ENCODE results near the gene SLC29A4.
A peak's percentile ranks its signal among the peaks of the same experiment; 100 is the strongest.
"Not testable (repeated sequence)": the region's sequence is repeated elsewhere in the genome, so short reads cannot be mapped to it uniquely, and the experiment has no call there.

SLC29A4 gene

GRCh38 chr7:5282543-5283316, at the start of gene SLC29A4:
Gene SLC29A4, plus strand, starts transcription at chr7:5282943. Its CDS starts 4,874 bp downstream, at chr7:5287817.
- no peak for DNase-seq

- no peak for DNase-seq
These were observed 47.6 kb upstream of the SLC29A4 start for GRCh38 chr7:5234852-5235831.

DNA sequence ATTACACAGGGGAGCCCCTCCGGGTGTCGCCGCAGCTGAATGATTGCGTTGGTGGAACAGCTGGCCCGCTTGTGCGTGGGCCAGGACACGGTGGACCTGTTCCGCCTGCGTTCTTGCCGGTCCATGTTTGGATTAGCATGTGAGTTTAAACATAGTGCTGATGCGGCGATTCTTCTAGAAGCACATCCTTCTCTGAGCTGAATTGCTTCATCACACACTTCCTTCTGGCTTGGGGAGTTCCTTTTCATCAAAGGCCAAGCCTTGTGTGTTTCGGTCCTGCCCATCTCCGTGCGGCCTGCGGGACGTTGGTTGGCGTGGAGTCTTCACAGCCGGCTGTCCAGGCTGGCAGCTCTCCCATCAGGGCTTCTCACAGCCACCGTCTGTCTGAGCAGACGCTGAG, 45.5 kb upstream of the SLC29A4 start:
- no peak for DNase-seq

DNA sequence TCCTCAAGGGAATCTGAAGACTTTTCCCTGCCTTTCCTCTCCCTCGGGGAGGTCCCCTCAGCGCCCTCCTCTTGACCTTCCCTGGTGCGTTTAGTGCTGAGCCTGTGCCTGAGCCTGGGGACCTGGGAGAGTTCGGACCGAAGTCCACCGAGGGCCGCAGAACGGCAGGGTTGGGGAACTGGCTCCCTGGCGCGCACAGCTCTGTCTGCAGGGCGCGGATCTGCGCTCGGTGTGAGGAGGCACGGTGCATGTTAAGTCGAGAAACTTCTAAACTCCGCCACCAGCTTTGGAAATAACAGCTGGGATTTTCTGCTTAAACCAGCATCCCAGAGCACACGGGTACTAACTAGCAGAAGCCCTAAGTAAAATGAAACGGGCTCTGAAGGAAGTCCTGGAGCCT, 44.2 kb upstream of the SLC29A4 start:
- DNase-seq, result no peak

GRCh38 chr7:5243261-5243660, 39.5 kb upstream of the SLC29A4 start:
- DNase-seq, result no peak

DNA sequence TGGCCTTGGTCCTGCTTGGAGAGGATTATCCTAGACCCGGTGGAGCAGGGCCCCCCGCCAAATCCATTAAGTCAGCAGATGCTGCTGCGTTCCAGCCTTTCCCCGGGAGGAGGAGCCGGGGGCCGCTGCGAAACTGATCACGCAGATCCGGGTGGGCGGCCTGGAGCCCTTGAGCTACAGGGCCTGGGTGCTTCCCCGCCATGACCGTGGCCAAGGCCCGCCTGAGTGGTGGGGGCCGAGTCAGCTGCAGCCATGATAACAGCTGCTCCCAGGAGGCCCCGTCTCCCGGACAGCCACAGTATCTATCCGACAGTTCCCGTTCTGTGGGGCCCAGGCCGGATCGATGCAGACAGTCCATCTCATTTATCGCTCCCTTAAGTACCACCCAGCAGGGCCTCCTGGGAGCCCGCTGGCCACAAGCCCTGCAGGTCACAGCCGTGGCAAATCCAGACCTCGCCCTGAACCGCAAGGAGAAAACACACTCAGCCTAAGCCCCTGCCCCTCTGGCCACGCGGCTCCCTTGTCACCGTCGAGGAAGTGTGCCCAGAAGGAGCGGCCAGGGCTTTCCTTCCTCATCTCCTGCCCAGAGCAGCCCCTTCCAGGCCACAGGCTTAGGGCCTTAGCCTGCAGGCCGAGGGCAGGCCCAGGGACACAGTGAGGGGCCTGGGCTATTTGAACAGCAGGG, 34.4 kb upstream of the SLC29A4 start:
- no peak for DNase-seq

DNA sequence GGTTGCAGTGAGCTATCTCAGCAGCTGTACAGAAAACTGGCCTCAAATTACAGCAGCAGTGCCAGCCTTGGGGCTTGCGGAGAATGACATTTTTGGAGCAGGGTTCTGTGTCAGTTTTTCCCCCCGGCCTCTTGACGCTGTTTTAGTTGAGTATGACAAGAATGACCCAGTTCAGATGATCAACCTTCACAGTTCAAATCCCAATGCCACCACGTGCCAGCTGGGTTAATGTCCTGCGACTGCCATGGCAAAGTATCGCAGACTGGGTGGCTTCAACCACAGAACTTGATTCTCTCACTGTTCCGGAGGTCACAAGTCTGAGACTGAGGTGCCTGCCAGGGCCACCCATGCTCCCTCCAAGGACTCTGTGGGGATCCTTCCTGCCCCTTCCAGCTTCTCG, 32.0 kb upstream of the SLC29A4 start:
- DNase-seq, result not testable (repeated sequence)

DNA sequence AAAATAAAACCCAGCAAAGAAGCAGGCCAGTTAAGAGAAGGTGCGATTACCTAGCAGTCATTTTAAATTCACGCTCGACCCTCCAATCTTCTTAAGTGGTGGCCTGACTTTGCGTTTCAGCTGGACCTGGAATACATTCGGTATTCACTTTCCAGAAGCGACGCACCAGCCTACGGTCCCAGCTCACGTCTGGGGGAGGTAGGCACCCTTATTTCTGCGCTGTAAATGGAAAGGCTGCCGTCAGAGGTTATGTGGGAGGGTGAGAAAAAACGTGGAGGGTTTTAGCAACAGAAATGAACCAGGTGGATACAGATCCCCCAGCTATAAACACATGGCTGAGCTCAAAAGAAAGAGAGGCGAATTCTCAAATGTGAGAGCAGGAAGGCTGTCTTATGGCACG, 29.2 kb upstream of the SLC29A4 start:
- DNase-seq, result not testable (repeated sequence)

- not testable (repeated sequence) for DNase-seq
These were observed 28.4 kb upstream of the SLC29A4 start for GRCh38 chr7:5254371-5254770.

DNA sequence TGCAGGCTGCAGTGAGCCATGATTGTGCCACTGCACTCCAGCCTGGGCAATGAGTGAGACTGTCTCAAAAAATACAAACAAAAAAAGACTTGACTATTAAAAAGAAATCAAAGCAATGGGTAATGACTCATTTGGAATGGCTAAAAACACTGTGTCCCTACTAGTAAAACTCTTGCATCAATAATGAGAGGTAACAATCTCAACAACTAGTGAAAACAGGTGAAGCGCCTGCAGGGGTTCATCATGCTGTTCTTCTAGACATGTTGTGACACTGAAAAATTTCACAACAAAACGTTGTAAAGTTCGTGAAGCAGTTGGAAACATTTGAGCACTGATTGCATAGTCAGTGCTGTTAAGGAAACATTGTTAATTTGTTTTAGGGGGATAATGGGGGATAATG, 26.9 kb upstream of the SLC29A4 start:
- no peak for DNase-seq

DNA sequence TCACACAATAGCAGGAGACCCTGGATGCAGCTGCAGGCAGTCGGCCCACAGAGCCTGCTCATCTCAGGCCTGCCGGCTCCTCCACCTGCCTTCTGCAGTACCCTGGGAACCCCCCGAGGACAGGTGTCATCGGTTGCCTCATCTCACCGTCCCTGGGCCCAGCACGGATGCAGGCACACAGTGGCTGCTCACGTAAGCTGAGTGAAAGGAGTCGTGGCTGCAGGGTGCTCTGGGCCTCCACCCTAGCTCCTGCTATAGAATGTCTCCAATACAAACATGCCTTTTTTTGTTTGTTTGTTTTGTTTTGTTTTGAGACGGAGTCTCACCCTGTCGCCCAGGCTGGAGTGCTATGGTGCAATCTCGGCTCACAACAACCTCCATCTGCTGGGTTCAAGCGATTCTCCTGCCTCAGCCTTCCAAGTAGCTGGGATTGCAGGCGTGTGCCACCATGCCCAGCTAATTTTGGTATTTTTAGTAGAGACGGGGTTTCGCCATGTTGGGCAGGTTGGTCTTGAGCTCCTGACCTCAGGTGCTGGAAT, 22.1 kb upstream of the SLC29A4 start:
- DNase-seq, result not testable (repeated sequence)

DNA sequence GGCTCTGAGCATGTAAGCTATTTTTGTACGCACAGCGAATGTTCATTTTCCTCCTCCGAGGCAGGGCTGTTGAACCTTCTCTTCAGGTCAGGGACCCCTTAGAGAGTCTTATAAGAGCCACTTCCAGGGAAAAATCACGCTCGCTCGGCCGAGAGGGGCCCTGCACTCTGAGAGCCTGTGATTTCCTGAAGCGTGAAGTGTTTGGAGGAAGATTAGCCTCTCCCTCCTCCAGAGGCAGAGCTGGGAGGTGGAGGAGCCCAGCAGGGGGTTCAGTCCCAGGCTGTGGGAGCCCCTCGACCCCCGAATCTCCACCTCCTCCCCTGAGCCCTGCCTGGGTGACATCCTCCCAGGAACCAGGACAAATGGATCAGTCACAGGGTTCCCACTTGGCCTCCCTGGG, 19.7 kb upstream of the SLC29A4 start:
- DNase-seq, result peak; percentile 9

GRCh38 chr7:5265320-5266190, 17.2 kb upstream of the SLC29A4 start:
- DNase-seq, result peak; percentile 37

DNA sequence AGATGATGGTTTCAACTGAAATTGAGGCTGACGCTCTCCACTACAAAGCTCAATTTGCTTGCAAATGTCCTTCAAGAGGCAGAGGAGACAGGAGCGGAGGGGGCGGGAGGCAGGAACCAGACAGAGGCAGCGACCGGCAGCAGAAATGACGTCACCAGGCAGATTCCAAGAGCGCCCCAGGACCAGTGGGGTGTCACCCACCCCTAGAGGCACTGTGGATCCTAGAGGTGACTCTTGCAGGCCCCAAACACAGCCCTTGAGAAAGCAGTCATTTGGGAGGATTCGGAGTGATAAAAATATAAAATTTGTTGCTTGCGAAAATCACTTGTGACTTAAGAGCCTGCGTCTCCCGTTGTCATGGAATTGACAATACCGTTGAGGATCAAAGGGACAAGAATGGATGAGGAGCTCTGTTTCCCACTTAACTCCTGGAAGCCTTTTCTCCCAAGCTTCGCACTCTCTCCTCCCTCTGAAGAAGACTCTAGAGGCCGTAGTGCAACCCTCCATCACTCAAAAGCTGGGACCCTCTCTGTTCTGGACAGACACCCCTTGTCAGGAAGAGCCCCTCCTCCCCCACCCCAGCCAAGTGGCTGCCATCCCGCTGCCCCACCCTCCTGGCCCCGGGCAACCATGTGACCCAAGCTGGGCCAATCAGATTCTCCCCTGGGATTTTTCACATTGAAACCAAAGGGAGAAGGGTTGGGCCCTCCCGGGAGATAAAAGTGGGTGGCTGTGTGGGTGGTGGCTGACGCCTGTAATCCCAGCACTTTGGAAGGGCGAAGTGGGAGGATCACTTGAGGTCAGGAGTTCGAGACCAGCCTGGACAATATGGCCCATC, 16.3 kb upstream of the SLC29A4 start:
- DNase-seq, result peak; percentile 56

- not testable (repeated sequence) for DNase-seq
These were observed 14.9 kb upstream of the SLC29A4 start for GRCh38 chr7:5267829-5268228.

- DNase-seq, result not testable (repeated sequence)
These were observed 12.6 kb upstream of the SLC29A4 start for GRCh38 chr7:5269992-5270657.

GRCh38 chr7:5270788-5271187, 12.0 kb upstream of the SLC29A4 start:
- DNase-seq, result no peak

DNA sequence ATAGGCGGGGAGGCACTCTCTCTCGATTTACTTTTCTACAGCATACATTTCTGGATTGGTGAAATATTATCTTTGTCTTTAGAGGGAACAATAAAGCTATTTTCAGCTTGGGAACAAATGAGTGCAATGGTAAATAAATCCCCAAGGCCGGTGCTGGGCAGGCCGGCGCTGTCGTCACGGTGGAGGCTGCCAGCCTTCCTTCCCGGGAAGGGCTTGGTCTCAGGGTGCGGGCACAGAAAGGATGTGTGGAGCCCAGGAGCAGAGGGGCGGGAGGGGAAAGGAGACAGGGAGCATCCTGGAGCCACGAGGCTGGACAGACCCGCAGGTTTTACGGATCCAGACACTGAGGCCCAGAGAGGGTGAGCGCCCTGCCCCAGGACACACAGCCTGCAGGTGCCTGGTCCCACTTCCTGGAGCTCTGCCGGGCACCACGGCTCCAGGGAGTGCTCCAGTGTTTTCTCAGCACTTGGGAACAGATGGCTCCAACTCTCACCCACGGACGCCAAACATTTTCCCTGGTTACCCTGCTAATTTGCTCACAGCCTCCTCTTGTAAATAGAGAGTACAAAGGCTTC, 8.8 kb upstream of the SLC29A4 start:
- DNase-seq, result not testable (repeated sequence)

GRCh38 chr7:5274441-5274840, 8.3 kb upstream of the SLC29A4 start:
- no peak for DNase-seq

DNA sequence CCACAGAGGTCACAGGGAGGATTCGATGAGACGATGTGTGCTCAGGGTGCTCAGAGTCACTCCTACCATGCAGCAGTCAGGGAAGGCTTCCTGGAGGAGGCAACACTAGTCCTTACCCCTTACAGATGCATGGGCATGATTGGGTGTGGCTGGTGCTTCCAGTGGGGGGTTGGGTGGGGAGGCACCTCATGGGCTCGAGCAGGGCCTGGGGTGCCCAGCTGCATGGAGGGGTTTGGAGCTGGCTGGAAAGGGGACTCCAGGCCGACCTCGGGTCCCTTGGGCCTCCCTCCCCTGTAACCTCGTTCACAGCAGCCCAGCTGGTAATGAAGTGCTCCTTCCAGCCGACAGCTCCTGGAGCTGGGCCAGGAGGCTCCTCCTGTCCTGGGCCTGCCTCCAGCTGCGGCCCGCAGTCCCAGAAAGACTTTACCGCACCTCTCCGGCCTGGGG, 7.7 kb upstream of the SLC29A4 start:
- DNase-seq, result not testable (repeated sequence)

All from NCI-H2227 treated with DMSO at 0.1 percent for 48 hours (cell line).